ENCODE data around the gene ZNF414. TPM values are rescaled to one million over a fixed set of nuclear protein-coding genes. Genes with fewer than 3 reads are reported as not detected.
A peak's percentile ranks its signal among the peaks of the same experiment; 100 is the strongest.

ZNF414 gene
- total RNA-seq, 1 experiment from 2014 or later: 4.6 TPM

GRCh38 chr19:8552810-8553209 is 38.8 kb upstream of the ZNF414 start:
- ATAC-seq (peak; percentile 49), DNase-seq (peak; percentile 40)
- H3K36me3 ChIP-seq (ENCODE audit: low read depth, low read length): no peaks in the 10 kb centered on the region
- ChIA-PET POLR2A (ENCODE audit: unreplicated experiment) (no interaction called here), CTCF (no interaction called here)
- no peaks in the 10 kb centered on the region for H3K9me2 ChIP-seq (replicated peaks; ENCODE audit: low read length)
- TF ChIP-seq CTCF (conservative IDR thresholded peaks at IDR 0.05; ENCODE audit: low read depth, low read length) (no peak), EZH2 (IDR thresholded peaks at IDR 0.05; ENCODE audit: low read length, unreplicated experiment) (no peak)
- H3K27me3 ChIP-seq (ENCODE audit: low read length): no peaks in the 10 kb centered on the region
- no peak overlapping the region for H3K4me3 ChIP-seq (ENCODE audit: low read length)
- BruUV-seq (replicated peaks): no TSS peak
- H3K4me2 ChIP-seq (ENCODE audit: low read length): no peak overlapping the region
- no peaks in the 10 kb centered on the region for H3F3A ChIP-seq (ENCODE audit: low read length, unreplicated experiment)
- no peaks in the 10 kb centered on the region for H3K4me1 ChIP-seq (ENCODE audit: insufficient read depth, low read length)
- intact Hi-C loops (cut with micrococcal nuclease): no loop called here
- no peak overlapping the region for H3K9ac ChIP-seq (ENCODE audit: low read length)
- H4K20me1 ChIP-seq (ENCODE audit: low read length): no peaks in the 10 kb centered on the region
- no peak overlapping the region for H3K27ac ChIP-seq (ENCODE audit: low read length)
- H3K79me2 ChIP-seq (ENCODE audit: low read length): no peaks in the 10 kb centered on the region
- H3K9me3 ChIP-seq (ENCODE audit: low read length): no peaks in the 10 kb centered on the region
- H2AFZ ChIP-seq (ENCODE audit: low read length): peak overlapping the region; percentile 45

GRCh38 chr19:8550070-8550469 is 36.1 kb upstream of the ZNF414 start:
- POLR2A ChIA-PET (ENCODE audit: unreplicated experiment): no interaction called here
- Histone ChIP-seq H3K36me3 (ENCODE audit: low read depth, low read length) (peaks cover 4% of the 10 kb centered on the region; the same call in 1 of the 2 replicates), H3K27ac (ENCODE audit: low read length) (no peak overlapping the region), H3K9me2 (replicated peaks; ENCODE audit: low read length) (no peaks in the 10 kb centered on the region), H3K4me2 (ENCODE audit: low read length) (no peak overlapping the region), H2AFZ (ENCODE audit: low read length) (no peak overlapping the region), H3K4me3 (ENCODE audit: low read length) (no peak overlapping the region), H3K9ac (ENCODE audit: low read length) (no peak overlapping the region), H3F3A (ENCODE audit: low read length, unreplicated experiment) (no peaks in the 10 kb centered on the region), H3K79me2 (ENCODE audit: low read length) (no peaks in the 10 kb centered on the region), H3K4me1 (ENCODE audit: insufficient read depth, low read length) (no peaks in the 10 kb centered on the region), H3K27me3 (ENCODE audit: low read length) (no peaks in the 10 kb centered on the region), H4K20me1 (ENCODE audit: low read length) (no peaks in the 10 kb centered on the region), H3K9me3 (ENCODE audit: low read length) (no peaks in the 10 kb centered on the region)
- intact Hi-C loops (cut with micrococcal nuclease): no loop called here
- ATAC-seq (no peak), DNase-seq (no peak)
- CTCF ChIA-PET: no interaction called here
- no TSS peak for BruUV-seq (replicated peaks)
- TF ChIP-seq CTCF (conservative IDR thresholded peaks at IDR 0.05; ENCODE audit: low read depth, low read length): no peak
- TF ChIP-seq EZH2 (IDR thresholded peaks at IDR 0.05; ENCODE audit: low read length, unreplicated experiment): no peak
- no peak for TF ChIP-seq EZH2phosphoT487 (IDR thresholded peaks at IDR 0.05; ENCODE audit: borderline replicate concordance, low read length)

GRCh38 chr19:8545743-8546142 is 31.8 kb upstream of the ZNF414 start:
- Histone ChIP-seq H3K4me2 (ENCODE audit: low read length) (no peak overlapping the region), H3K9me3 (ENCODE audit: low read length) (no peaks in the 10 kb centered on the region), H2AFZ (ENCODE audit: low read length) (no peak overlapping the region), H3K27ac (ENCODE audit: low read length) (no peak overlapping the region), H3K4me1 (ENCODE audit: insufficient read depth, low read length) (no peaks in the 10 kb centered on the region), H3K79me2 (ENCODE audit: low read length) (no peaks in the 10 kb centered on the region), H3K9me2 (replicated peaks; ENCODE audit: low read length) (no peaks in the 10 kb centered on the region), H3K9ac (ENCODE audit: low read length) (no peak overlapping the region), H3F3A (ENCODE audit: low read length, unreplicated experiment) (no peaks in the 10 kb centered on the region), H4K20me1 (ENCODE audit: low read length) (no peaks in the 10 kb centered on the region), H3K27me3 (ENCODE audit: low read length) (no peaks in the 10 kb centered on the region), H3K36me3 (ENCODE audit: low read depth, low read length) (peaks cover 4% of the 10 kb centered on the region; the same call in 1 of the 2 replicates), H3K4me3 (ENCODE audit: low read length) (no peak overlapping the region)
- no TSS peak for BruUV-seq (replicated peaks)
- no peak for ATAC-seq
- CTCF ChIA-PET: no interaction called here
- DNase-seq: no peak
- POLR2A ChIA-PET (ENCODE audit: unreplicated experiment): no interaction called here
- intact Hi-C loops (cut with micrococcal nuclease): no loop called here
- no peak for TF ChIP-seq CTCF (conservative IDR thresholded peaks at IDR 0.05; ENCODE audit: low read depth, low read length)
